GM18517 (cell line): ENCODE measurements around the gene RHBDF2.

ENCODE experiments used
- ATAC-seq: cut with Tn5 transposase; IDR thresholded peaks from one replicate; pipeline ENCODE4 v1.9.1; 2021; ENCODE audit warnings: mild to moderate bottlenecking, moderate library complexity; ENCODE audit not compliant: unreplicated experiment

Gene RHBDF2

GRCh38 chr17:76441686-76442340, 59.4 kb downstream of the RHBDF2 start:
- no peak for ATAC-seq

- ATAC-seq, result no peak
These were observed 60.4 kb downstream of the RHBDF2 start for GRCh38 chr17:76440751-76441362.

- ATAC-seq, result no peak
These were observed 61.8 kb downstream of the RHBDF2 start for GRCh38 chr17:76439314-76439928.

- no peak for ATAC-seq
These were observed 62.3 kb downstream of the RHBDF2 start for GRCh38 chr17:76438906-76439305.

- ATAC-seq, result no peak
These were observed 63.5 kb downstream of the RHBDF2 start for GRCh38 chr17:76437467-76438402.

- no peak for ATAC-seq
These were observed 65.5 kb downstream of the RHBDF2 start for GRCh38 chr17:76435751-76436150.

GRCh38 chr17:76434870-76435269, 66.4 kb downstream of the RHBDF2 start:
- ATAC-seq, result no peak

GRCh38 chr17:76433693-76434092, 67.5 kb downstream of the RHBDF2 start:
- ATAC-seq, result no peak

- no peak for ATAC-seq
These were observed 68.4 kb downstream of the RHBDF2 start for GRCh38 chr17:76432712-76433336.

- ATAC-seq, result no peak
These were observed 69.2 kb downstream of the RHBDF2 start for GRCh38 chr17:76432004-76432403.

GRCh38 chr17:76431509-76431908, 69.7 kb downstream of the RHBDF2 start:
- ATAC-seq, result no peak

GRCh38 chr17:76428511-76428910, 72.7 kb downstream of the RHBDF2 start:
- no peak for ATAC-seq

- ATAC-seq, result no peak
These were observed 73.6 kb downstream of the RHBDF2 start for GRCh38 chr17:76427501-76428231.

GRCh38 chr17:76426853-76427252, 74.4 kb downstream of the RHBDF2 start:
- ATAC-seq, result no peak

- no peak for ATAC-seq
These were observed 78.4 kb downstream of the RHBDF2 start for GRCh38 chr17:76422860-76423259.

- no peak for ATAC-seq
These were observed 78.8 kb downstream of the RHBDF2 start for GRCh38 chr17:76422406-76422805.

- ATAC-seq, result no peak
These were observed 80.2 kb downstream of the RHBDF2 start for GRCh38 chr17:76421044-76421407.
